ENCODE data around the gene MS4A2.
"Not testable (repeated sequence)": the region's sequence is repeated elsewhere in the genome, so short reads cannot be mapped to it uniquely, and the experiment has no call there.

MS4A2 gene

DNA sequence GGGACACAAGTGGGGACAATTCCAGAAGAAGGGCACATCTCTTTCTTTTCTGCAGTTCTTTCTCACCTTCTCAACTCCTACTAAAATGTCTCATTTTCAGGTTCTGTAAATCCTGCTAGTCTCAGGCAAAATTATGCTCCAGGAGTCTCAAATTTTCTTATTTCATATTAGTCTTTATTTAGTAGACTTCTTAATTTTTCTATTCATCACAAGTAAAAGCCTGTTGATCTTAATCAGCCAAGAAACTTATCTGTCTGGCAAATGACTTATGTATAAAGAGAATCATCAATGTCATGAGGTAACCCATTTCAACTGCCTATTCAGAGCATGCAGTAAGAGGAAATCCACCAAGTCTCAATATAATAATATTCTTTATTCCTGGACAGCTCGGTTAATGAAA lies at the start of gene MS4A2:
Gene MS4A2 (plus strand): TSS at position 301 of the 400 bp plus-strand sequence. CDS start 102 bp downstream, outside the sequence.
- DNase-seq (ENCODE audit: low read depth): no peak

GRCh38 chr11:60040109-60040508 lies 48.4 kb upstream of the MS4A2 start, which contains the start of gene OOSP2:
OOSP2 (plus strand) TSS chr11:60040409; CDS start chr11:60040460, 51 bp downstream.
- DNase-seq (ENCODE audit: low read depth): no peak

DNA sequence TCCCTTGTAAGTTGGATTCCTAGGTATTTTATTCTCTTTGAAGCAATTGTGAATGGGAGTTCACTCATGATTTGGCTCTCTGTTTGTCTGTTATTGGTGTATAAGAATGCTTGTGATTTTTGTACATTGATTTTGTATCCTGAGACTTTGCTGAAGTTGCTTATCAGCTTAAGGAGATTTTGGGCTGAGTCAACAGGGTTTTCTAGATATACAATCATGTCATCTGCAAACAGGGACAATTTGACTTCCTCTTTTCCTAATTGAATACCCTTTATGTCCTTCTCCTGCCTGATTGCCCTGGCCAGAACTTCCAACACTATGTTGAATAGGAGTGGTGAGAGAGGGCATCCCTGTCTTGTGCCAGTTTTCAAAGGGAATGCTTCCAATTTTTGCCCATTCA lies 38.0 kb upstream of the MS4A2 start:
- DNase-seq (ENCODE audit: low read depth): not testable (repeated sequence)

DNA sequence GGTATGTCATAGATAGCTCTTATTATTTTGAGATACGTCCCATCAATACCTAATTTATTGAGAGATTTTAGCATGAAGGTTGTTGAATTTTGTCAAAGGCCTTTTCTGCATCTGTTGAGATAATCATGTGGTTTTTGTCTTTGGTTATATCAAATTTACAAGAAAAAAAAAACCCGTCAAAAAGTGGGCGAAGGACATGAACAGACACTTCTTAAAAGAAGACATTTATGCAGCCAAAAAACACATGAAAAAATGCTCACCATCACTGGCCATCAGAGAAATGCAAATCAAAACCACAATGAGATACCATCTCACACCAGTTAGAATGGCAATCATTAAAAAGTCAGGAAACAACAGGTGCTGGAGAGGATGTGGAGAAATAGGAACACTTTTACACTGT lies 37.6 kb upstream of the MS4A2 start:
- DNase-seq (ENCODE audit: low read depth): not testable (repeated sequence)

DNA sequence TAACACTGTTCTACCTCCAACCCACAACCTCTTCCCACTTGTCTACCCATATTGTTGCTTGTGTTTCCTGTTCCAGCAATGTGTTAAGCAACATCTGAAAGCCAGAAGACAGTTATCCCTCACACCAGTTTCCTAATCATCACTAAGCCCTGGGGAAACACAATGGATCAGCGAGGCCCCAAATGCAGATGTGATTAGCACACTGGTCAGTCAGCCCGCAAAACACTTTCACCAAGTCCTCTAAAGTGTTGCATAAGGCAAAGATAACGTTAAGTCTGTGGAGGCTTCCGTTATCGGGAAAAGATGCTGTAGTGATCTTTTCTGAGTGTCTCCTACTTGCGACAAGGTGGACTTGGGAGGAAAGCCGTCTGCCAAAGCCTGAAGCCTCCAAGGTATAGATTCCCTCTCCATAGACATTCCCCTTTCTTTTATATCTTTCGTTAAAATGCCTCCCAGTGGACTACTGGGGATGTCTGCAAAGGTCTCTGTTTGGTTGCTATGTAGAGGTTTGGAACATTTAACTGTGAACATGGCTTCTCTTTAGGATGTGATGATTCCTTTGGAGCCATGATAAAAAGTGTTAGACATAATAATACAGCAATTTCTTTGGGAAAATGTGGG lies 32.0 kb upstream of the MS4A2 start, which contains the start of gene MS4A3:
Gene MS4A3 (plus strand): TSS at position 317 of the 621 bp plus-strand sequence. CDS start 4,496 bp downstream, outside the sequence.
- DNase-seq (ENCODE audit: low read depth): no peak

DNA sequence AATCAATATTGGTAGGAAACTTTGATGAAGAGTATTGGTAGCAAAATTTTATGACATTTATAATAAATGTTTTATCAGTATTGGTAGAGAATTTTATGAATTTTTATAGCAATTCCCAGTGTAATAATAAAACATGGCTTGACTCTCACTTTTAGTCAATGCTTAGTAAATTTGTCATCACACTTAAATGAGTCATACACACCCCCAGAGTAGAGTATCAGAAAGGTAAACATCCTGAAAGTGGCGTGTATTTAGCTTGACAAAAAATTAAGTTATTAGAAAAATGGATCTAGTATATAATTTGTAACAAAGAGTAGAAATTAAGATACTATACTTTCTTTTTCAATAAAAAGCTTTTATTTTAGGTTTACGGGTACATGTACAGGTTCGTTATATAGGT lies 29.4 kb upstream of the MS4A2 start:
- no peak for DNase-seq (ENCODE audit: low read depth)

DNA sequence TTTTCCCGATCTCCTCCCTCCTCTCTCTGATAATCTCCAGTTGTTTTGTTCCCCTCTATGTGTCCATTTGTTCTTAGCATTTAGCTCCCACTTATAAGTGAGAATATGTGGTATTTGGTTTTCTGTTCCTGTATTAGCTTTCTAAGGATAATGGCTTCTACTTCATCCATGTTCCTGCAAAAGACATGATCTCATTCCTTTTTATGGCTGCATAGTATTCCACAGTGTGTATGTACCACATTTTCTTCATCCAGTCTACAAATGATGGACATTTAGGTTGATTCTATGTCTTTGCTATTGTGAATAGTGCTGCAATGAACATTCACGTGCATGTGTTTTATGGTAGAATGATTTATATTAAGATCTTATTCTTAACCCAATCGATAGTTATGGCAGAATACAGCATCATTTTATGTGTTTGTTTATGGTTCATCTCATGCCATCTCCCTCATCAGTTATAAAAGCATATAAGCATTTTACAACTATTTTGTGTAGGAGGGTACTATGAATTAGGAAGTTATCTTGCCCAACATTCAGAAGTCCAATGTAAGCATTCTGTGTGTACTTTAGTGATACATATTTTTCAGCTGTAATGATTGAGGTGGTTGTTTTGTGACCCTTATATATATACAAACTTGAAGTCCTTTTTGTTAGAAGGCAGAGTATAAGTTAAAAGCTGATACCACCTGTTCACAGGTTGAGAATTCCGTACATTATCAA lies 28.8 kb upstream of the MS4A2 start:
- no peak for DNase-seq (ENCODE audit: low read depth)

- no peak for DNase-seq (ENCODE audit: low read depth)
These were observed 24.4 kb upstream of the MS4A2 start for GRCh38 chr11:60064111-60064510.

DNA sequence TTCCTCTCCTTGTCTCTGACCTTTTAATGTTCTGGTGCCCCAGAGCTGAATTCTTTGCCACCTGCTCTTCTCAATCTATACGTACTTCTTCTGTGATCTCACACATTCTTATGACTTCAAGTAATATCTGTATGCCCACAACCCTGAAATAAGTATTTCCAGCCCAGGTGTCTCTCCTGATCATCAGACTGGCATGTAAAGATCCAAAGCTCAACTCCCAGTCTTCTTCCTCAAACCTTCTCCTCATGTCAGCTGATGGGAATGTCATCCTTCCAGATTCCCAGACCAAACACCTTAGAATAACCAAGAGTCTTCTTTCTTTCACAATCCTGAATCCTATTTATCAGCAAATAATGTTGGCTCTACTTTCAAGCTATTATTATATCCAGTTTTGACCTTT lies 22.7 kb upstream of the MS4A2 start:
- no peak for DNase-seq (ENCODE audit: low read depth)

DNA sequence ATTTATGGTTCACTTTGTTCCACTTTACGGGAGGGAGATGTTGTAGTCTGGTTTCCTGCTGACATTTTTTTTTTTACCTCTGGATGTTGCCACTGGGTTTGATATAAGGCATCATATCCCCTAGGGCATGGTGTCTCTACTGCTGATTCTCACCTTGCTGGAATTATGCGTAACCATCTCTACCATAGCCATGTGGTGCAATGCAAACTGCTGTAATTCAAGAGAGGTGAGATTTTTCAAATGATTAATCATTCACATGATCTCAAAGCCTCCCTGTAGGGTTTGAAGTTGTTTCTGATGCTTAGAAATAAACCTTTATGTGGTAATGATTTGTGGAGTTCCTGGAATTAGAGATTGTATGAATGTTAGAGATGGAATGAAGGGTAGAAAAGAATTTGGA lies 19.0 kb upstream of the MS4A2 start:
- DNase-seq (ENCODE audit: low read depth): no peak

DNA sequence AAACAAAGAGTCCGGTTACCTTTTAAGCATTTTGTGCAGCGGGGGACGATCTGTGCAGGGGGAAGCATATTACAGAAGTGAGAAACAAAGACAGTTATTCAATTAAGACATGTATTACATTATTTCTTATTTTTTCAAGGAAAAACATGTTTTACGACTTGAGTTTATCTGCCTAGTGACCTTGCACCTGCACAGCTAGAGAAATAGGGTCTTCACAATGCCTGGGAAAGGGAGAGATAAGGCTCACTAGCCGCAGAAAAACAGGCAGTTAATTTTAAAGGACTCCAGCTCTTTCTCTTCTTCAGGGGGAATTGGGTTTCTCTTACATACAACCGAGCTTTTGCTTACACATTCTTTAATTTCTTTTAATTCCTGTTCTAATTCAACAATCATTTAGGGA lies 16.8 kb upstream of the MS4A2 start:
- not testable (repeated sequence) for DNase-seq (ENCODE audit: low read depth)

GRCh38 chr11:60077216-60077817 lies 11.1 kb upstream of the MS4A2 start:
- no peak for DNase-seq (ENCODE audit: low read depth)

DNA sequence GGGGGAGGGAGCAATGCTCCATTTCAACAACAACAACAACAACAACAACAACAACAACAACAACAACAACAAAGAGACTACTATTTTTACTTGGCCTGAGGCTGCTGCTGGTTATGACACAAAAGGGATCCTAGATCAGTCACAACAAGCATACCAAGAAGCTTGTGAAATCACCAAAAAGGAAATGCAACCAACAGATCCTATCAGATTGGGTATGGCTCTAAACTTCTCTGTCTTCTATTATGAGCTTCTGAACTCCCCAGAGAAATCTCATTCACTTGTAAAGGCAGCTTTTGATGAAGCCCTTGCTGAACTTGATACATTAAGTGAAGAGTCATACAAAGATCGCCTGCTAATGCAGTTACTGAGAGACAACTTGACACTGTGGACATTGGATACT lies 10.5 kb upstream of the MS4A2 start:
- DNase-seq (ENCODE audit: low read depth): no peak

- DNase-seq (ENCODE audit: low read depth): no peak
These were observed 9.7 kb upstream of the MS4A2 start for GRCh38 chr11:60078745-60079144.

GRCh38 chr11:60080535-60080934 lies 7.9 kb upstream of the MS4A2 start:
- no peak for DNase-seq (ENCODE audit: low read depth)

GRCh38 chr11:60084631-60085273 lies 3.7 kb upstream of the MS4A2 start:
- no peak for DNase-seq (ENCODE audit: low read depth)

- no peak for DNase-seq (ENCODE audit: low read depth)
These were observed 2.6 kb upstream of the MS4A2 start for GRCh38 chr11:60085909-60086308.

DNA sequence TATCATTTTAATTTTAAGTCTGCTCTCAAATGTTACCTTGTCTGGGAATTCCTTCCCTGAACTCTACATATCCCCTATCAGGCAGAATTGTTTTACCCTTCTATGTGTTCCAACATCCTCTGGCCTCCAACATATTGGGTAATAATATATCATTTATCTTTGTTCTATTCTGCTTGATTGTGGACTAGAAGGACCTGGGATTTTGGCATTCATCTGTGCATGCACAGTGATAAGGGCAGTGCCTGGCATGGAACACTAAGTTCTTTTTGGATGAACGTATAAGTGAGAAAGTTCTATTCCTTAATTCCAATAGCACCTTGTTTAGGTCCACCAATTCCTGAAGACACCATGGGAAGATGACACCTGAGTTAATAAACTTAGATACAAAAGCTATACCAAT lies 1.2 kb upstream of the MS4A2 start:
- DNase-seq (ENCODE audit: low read depth): no peak

DNA sequence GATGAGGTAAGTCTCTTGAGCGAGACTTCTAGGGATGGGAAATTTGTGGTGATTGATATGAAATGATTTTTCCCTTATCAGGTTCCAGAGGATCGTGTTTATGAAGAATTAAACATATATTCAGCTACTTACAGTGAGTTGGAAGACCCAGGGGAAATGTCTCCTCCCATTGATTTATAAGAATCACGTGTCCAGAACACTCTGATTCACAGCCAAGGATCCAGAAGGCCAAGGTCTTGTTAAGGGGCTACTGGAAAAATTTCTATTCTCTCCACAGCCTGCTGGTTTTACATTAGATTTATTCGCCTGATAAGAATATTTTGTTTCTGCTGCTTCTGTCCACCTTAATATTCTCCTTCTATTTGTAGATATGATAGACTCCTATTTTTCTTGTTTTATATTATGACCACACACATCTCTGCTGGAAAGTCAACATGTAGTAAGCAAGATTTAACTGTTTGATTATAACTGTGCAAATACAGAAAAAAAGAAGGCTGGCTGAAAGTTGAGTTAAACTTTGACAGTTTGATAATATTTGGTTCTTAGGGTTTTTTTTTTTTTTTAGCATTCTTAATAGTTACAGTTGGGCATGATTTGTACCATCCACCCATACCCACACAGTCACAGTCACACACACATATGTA lies 7.1 kb downstream of the MS4A2 start:
- no peak for DNase-seq (ENCODE audit: low read depth)

DNA sequence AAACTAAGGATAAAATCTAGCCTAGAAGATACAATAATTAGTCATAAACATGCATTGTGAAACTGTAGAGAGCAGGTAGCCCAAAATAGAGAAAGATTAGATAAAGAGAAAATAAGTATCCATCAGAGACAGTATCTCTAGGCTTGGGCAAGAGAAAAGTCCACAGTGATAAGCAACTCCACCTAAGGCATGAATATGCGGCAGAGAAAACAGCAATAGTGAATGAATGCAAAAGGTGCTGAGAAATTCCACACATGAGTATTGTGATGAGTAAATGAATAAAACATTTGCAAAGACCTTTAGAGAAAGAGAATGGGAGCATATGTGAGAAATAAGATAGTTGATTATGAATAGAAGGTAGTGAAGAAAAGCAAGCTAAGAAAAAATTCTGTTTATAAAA lies 8.7 kb downstream of the MS4A2 start:
- no peak for DNase-seq (ENCODE audit: low read depth)

- no peak for DNase-seq (ENCODE audit: low read depth)
These were observed 10.0 kb downstream of the MS4A2 start for GRCh38 chr11:60098508-60098907.

- DNase-seq (ENCODE audit: low read depth): no peak
These were observed 12.1 kb downstream of the MS4A2 start for GRCh38 chr11:60100516-60100915.

Data from HS-27A (cell line).